ENCODE results near the gene SNX30.

Gene SNX30

DNA sequence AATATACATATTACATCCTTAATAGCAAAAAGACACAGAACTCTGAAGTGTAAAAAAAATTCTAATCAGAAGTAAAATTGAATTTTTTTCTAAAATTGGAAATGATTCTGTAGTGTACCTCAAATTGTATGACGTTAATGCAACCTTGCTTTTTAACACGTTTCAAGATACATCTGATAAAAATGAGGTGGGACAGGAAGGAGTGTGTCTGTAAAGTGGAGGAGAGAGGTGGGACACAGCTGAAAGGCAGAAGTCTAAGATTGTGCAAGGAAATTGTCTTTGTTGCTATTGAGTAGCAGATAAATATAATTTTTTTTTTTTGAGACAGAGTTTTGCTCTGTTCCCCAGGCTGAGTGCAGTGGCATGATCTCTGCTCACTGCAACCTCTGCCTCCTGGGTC, 15.7 kb upstream of the SNX30 start (continued):
- TF ChIP-seq, protein P1, sequence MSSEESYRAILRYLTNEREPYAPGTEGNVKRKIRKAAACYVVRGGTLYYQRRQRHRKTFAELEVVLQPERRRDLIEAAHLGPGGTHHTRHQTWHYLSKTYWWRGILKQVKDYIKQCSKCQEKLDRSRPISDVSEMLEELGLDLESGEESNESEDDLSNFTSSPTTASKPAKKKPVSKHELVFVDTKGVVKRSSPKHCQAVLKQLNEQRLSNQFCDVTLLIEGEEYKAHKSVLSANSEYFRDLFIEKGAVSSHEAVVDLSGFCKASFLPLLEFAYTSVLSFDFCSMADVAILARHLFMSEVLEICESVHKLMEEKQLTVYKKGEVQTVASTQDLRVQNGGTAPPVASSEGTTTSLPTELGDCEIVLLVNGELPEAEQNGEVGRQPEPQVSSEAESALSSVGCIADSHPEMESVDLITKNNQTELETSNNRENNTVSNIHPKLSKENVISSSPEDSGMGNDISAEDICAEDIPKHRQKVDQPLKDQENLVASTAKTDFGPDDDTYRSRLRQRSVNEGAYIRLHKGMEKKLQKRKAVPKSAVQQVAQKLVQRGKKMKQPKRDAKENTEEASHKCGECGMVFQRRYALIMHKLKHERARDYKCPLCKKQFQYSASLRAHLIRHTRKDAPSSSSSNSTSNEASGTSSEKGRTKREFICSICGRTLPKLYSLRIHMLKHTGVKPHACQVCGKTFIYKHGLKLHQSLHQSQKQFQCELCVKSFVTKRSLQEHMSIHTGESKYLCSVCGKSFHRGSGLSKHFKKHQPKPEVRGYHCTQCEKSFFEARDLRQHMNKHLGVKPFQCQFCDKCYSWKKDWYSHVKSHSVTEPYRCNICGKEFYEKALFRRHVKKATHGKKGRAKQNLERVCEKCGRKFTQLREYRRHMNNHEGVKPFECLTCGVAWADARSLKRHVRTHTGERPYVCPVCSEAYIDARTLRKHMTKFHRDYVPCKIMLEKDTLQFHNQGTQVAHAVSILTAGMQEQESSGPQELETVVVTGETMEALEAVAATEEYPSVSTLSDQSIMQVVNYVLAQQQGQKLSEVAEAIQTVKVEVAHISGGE (tag by site-specific recombination; conservative IDR thresholded peaks at IDR 0.05; ENCODE audit: low read depth) = no peak
- TF ChIP-seq, protein P2, sequence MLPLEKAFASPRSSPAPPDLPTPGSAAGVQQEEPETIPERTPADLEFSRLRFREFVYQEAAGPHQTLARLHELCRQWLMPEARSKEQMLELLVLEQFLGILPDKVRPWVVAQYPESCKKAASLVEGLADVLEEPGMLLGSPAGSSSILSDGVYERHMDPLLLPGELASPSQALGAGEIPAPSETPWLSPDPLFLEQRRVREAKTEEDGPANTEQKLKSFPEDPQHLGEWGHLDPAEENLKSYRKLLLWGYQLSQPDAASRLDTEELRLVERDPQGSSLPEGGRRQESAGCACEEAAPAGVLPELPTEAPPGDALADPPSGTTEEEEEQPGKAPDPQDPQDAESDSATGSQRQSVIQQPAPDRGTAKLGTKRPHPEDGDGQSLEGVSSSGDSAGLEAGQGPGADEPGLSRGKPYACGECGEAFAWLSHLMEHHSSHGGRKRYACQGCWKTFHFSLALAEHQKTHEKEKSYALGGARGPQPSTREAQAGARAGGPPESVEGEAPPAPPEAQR (tag by site-specific recombination; IDR thresholded peaks at IDR 0.05) = no peak
- TF ChIP-seq, protein P3, sequence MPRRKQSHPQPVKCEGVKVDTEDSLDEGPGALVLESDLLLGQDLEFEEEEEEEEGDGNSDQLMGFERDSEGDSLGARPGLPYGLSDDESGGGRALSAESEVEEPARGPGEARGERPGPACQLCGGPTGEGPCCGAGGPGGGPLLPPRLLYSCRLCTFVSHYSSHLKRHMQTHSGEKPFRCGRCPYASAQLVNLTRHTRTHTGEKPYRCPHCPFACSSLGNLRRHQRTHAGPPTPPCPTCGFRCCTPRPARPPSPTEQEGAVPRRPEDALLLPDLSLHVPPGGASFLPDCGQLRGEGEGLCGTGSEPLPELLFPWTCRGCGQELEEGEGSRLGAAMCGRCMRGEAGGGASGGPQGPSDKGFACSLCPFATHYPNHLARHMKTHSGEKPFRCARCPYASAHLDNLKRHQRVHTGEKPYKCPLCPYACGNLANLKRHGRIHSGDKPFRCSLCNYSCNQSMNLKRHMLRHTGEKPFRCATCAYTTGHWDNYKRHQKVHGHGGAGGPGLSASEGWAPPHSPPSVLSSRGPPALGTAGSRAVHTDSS (tag by site-specific recombination; IDR thresholded peaks at IDR 0.05) = no peak
- TF ChIP-seq ZNF560 (tag by site-specific recombination; IDR thresholded peaks at IDR 0.05; ENCODE audit: borderline replicate concordance) = no peak
- no peak for TF ChIP-seq ZNF416 (tag by site-specific recombination; IDR thresholded peaks at IDR 0.05)
- TF ChIP-seq, protein P4, sequence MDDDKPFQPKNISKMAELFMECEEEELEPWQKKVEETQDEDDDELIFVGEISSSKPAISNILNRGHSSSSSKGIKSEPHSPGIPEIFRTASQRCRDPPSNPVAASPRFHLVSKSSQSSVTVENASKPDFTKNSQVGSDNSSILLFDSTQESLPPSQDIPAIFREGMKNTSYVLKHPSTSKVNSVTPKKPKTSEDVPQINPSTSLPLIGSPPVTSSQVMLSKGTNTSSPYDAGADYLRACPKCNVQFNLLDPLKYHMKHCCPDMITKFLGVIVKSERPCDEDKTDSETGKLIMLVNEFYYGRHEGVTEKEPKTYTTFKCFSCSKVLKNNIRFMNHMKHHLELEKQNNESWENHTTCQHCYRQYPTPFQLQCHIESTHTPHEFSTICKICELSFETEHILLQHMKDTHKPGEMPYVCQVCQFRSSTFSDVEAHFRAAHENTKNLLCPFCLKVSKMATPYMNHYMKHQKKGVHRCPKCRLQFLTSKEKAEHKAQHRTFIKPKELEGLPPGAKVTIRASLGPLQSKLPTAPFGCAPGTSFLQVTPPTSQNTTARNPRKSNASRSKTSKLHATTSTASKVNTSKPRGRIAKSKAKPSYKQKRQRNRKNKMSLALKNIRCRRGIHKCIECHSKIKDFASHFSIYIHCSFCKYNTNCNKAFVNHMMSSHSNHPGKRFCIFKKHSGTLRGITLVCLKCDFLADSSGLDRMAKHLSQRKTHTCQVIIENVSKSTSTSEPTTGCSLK (tag by site-specific recombination; IDR thresholded peaks at IDR 0.05) = no peak
- no peak for TF ChIP-seq ZNF777 (tag by site-specific recombination; IDR thresholded peaks at IDR 0.05; ENCODE audit: borderline replicate concordance)

DNA sequence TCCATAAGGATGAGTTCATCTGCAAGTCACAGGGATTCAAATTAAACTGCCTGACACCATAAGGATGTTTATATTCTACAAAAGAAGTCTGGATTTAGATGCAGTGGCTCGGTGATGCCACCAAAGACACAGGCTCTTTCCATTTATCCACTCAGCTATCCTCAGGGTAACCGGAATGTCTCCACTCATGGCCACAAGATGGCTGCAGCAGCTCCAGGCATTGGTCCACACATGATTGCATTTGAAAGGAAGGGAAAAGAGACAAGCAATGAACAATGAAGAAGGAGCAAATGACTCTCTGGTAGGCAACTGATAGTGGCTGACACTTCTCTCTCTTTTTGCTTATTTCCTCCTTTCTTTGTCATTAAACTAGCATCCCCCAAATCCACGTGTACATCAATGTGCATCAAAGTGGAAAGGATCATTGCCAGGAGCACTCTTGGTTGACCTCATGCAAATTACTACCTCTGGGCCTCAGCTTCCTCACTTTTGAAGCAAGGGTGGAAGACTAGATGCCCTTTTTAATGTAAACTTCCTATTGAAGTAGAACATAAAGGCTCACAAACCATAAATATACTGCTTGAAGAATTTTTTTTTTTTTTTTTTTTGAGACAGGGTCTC, 7.2 kb upstream of the SNX30 start:
- ChIA-PET CTCF (interaction anchor here (0.7 kb wide), 3 partner anchors 24 to 143 kb away, joined by 3 read pairs; no protein-coding TSS in a partner anchor), POLR2A (interaction anchor here (0.7 kb wide), 1 partner anchor 25 kb away, joined by 3 read pairs; the partner anchor contains the start of gene INIP)
- Histone ChIP-seq H3K4me3 (ENCODE audit: low read depth, low read length) (no peak overlapping the region), H3K4me1 (ENCODE audit: control insufficient read depth, insufficient read depth, low read length) (no peaks in the 10 kb centered on the region), H3K9me3 (ENCODE audit: control insufficient read depth, insufficient read depth, low read depth, low read length) (no peaks in the 10 kb centered on the region), H3K36me3 (ENCODE audit: control insufficient read depth in 2 of 2, insufficient read depth in 1 of 2, low read length in 2 of 2) (no peaks in the 10 kb centered on the region), H3K27ac (ENCODE audit: extremely low read depth, low read depth, low read length) (no peak overlapping the region)
- TF ChIP-seq IKZF3 (tag by site-specific recombination; IDR thresholded peaks at IDR 0.05) (no peak), ZNF138 (tag by site-specific recombination; IDR thresholded peaks at IDR 0.05; ENCODE audit: borderline replicate concordance) (no peak), ZNF768 (tag by site-specific recombination; IDR thresholded peaks at IDR 0.05) (no peak), ZNF596 (tag by site-specific recombination; IDR thresholded peaks at IDR 0.05) (no peak), RBAK (tag by site-specific recombination; IDR thresholded peaks at IDR 0.05) (no peak), PRDM1 (tag by site-specific recombination; IDR thresholded peaks at IDR 0.05) (no peak), ZNF501 (tag by site-specific recombination; IDR thresholded peaks at IDR 0.05) (no peak), KLF9 (tag by site-specific recombination; IDR thresholded peaks at IDR 0.05; ENCODE audit: low read depth) (no peak), TRIM28 (IDR thresholded peaks at IDR 0.05; ENCODE audit: borderline replicate concordance, low read length) (no peak), ZNF132 (tag by site-specific recombination; IDR thresholded peaks at IDR 0.05; ENCODE audit: borderline replicate concordance) (no peak), ZNF239 (tag by site-specific recombination; IDR thresholded peaks at IDR 0.05) (no peak), ZNF202 (tag by site-specific recombination; IDR thresholded peaks at IDR 0.05; ENCODE audit: borderline replicate concordance) (no peak), ZNF2 (tag by site-specific recombination; IDR thresholded peaks at IDR 0.05) (no peak), ZBTB7A (tag by site-specific recombination; IDR thresholded peaks at IDR 0.05; ENCODE audit: low read depth) (no peak)
- TF ChIP-seq, protein P3 (tag by site-specific recombination; IDR thresholded peaks at IDR 0.05) = no peak
- TF ChIP-seq, protein P5, sequence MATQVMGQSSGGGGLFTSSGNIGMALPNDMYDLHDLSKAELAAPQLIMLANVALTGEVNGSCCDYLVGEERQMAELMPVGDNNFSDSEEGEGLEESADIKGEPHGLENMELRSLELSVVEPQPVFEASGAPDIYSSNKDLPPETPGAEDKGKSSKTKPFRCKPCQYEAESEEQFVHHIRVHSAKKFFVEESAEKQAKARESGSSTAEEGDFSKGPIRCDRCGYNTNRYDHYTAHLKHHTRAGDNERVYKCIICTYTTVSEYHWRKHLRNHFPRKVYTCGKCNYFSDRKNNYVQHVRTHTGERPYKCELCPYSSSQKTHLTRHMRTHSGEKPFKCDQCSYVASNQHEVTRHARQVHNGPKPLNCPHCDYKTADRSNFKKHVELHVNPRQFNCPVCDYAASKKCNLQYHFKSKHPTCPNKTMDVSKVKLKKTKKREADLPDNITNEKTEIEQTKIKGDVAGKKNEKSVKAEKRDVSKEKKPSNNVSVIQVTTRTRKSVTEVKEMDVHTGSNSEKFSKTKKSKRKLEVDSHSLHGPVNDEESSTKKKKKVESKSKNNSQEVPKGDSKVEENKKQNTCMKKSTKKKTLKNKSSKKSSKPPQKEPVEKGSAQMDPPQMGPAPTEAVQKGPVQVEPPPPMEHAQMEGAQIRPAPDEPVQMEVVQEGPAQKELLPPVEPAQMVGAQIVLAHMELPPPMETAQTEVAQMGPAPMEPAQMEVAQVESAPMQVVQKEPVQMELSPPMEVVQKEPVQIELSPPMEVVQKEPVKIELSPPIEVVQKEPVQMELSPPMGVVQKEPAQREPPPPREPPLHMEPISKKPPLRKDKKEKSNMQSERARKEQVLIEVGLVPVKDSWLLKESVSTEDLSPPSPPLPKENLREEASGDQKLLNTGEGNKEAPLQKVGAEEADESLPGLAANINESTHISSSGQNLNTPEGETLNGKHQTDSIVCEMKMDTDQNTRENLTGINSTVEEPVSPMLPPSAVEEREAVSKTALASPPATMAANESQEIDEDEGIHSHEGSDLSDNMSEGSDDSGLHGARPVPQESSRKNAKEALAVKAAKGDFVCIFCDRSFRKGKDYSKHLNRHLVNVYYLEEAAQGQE (tag by site-specific recombination; IDR thresholded peaks at IDR 0.05) = no peak

All from HEK293 (cell line).